NCI-H1092 treated with DMSO at 0.1 percent for 48 hours (cell line): ENCODE measurements around the gene RHOXF2.

ENCODE experiments used
- DNase-seq: peaks from one replicate; lab custom pipeline; 2025; lab: John Stamatoyannopoulos, UW

Gene RHOXF2

GRCh38 chrX:120200851-120201250 is 42.4 kb downstream of the RHOXF2 start:
- no peak for DNase-seq

- no peak for DNase-seq
These were observed 47.7 kb downstream of the RHOXF2 start for GRCh38 chrX:120205816-120206753.

GRCh38 chrX:120207009-120207605 is 48.7 kb downstream of the RHOXF2 start:
- DNase-seq, result no peak

DNA sequence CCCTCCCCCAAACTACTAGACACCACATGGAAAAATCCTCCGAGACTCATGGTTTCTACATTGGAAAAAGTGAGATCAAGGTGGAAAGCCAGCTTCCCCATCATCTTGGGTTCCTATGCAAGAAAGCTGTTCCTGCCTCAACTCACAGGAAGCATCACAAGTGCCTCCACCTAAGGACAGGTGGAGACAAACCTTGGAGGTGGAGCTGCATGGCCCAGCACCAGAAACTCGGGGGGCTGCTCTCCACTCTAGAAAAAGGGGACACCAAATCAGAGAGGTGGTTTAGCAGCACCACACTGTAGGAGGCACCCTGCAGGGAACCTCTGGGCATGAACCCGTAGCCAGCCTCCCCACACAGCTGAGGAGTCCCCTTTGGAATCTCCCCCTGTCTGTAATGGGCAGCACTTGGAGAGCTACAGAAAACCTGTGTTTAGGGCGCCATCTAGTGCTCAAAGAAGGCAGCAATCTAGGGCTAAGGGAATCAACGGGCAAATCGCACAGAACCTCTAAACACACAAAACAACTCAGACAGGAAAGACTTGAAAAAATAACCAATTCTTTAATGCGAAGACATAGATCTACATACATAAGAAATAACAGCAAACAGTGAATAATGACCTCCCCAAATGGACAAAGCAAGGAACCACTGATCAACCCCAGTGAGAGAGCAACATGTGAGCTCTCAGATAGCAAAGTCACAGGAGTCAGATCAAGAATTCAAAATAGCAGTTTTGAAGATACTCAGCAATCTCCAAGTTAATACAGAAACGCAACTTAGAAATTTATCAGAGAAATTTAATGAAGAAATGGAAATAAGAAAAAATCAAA is 55.2 kb downstream of the RHOXF2 start:
- peak; percentile 54 for DNase-seq
